GM18861 (cell line): ENCODE data around the gene MADD.
"Not testable (repeated sequence)": the region's sequence is repeated elsewhere in the genome, so short reads cannot be mapped to it uniquely, and the experiment has no call there.

Experiments
- ATAC-seq: cut with Tn5 transposase; IDR thresholded peaks from one replicate; pipeline ENCODE4 v1.9.1; 2021; ENCODE audit not compliant: unreplicated experiment

The MADD gene

GRCh38 chr11:47317064-47317828, 47.3 kb downstream of the MADD start:
- ATAC-seq, result no peak

GRCh38 chr11:47318166-47318565, 48.2 kb downstream of the MADD start:
- ATAC-seq, result no peak

- ATAC-seq, result no peak
Observed at GRCh38 chr11:47324520-47324919, 54.6 kb downstream of the MADD start.

GRCh38 chr11:47325271-47326041, 55.5 kb downstream of the MADD start:
- no peak for ATAC-seq

- ATAC-seq, result no peak
Observed at GRCh38 chr11:47326198-47326597, 56.3 kb downstream of the MADD start.

GRCh38 chr11:47327025-47327424, 57.1 kb downstream of the MADD start:
- ATAC-seq, result no peak

GRCh38 chr11:47327949-47328348, 58.0 kb downstream of the MADD start:
- ATAC-seq, result no peak

- peak; percentile 79 for ATAC-seq
Observed at GRCh38 chr11:47328449-47329390, 58.8 kb downstream of the MADD start.

GRCh38 chr11:47329431-47329986, 59.6 kb downstream of the MADD start:
- ATAC-seq, result no peak

GRCh38 chr11:47329987-47330931, 60.3 kb downstream of the MADD start:
- no peak for ATAC-seq

- ATAC-seq, result no peak
Observed at GRCh38 chr11:47331454-47332302, 61.7 kb downstream of the MADD start.

- no peak for ATAC-seq
Observed at GRCh38 chr11:47332303-47332711, 62.4 kb downstream of the MADD start.

- no peak for ATAC-seq
Observed at GRCh38 chr11:47332791-47333525, 63.0 kb downstream of the MADD start.

GRCh38 chr11:47333526-47333845, 63.6 kb downstream of the MADD start:
- ATAC-seq, result no peak

GRCh38 chr11:47333886-47334443, 64.0 kb downstream of the MADD start:
- no peak for ATAC-seq

GRCh38 chr11:47334699-47335411, 64.9 kb downstream of the MADD start:
- ATAC-seq, result not testable (repeated sequence)

- ATAC-seq, result no peak
Observed at GRCh38 chr11:47335733-47336132, 65.8 kb downstream of the MADD start.
